ENCODE results near the gene MRPL22.
"Not testable (repeated sequence)": the region's sequence is repeated elsewhere in the genome, so short reads cannot be mapped to it uniquely, and the experiment has no call there.

Gene MRPL22

GRCh38 chr5:154999865-155000264, 59.0 kb downstream of the MRPL22 start:
- DNase-seq = no peak

GRCh38 chr5:155001523-155001922, 60.6 kb downstream of the MRPL22 start:
- no peak for DNase-seq

GRCh38 chr5:155002722-155003121, 61.8 kb downstream of the MRPL22 start:
- DNase-seq = not testable (repeated sequence)

GRCh38 chr5:155004138-155004744, 63.4 kb downstream of the MRPL22 start:
- DNase-seq = no peak

- not testable (repeated sequence) for DNase-seq
These were observed 65.4 kb downstream of the MRPL22 start for GRCh38 chr5:155006265-155006664.

GRCh38 chr5:155008669-155009068, 67.8 kb downstream of the MRPL22 start:
- no peak for DNase-seq

GRCh38 chr5:155010881-155011280, 70.0 kb downstream of the MRPL22 start:
- no peak for DNase-seq

GRCh38 chr5:155013526-155013925, 72.7 kb downstream of the MRPL22 start, which contains the start of gene KIF4B:
Gene KIF4B, plus strand, starts transcription at chr5:155013755. Its CDS starts 105 bp downstream, at chr5:155013860.
- DNase-seq = no peak

GRCh38 chr5:155015239-155015638, 74.4 kb downstream of the MRPL22 start:
- no peak for DNase-seq

- DNase-seq = no peak
These were observed 76.7 kb downstream of the MRPL22 start for GRCh38 chr5:155017610-155018009.
